HG03565 (cell line): Measurements from ENCODE around the gene KCNH5.
"Not testable (repeated sequence)": the region's sequence is repeated elsewhere in the genome, so short reads cannot be mapped to it uniquely, and the experiment has no call there.

Experiments used
- ATAC-seq: cut with Tn5 transposase; IDR thresholded peaks from one replicate; pipeline ENCODE4 v1.9.1; 2021; ENCODE audit warnings: mild to moderate bottlenecking, moderate library complexity; ENCODE audit not compliant: unreplicated experiment

KCNH5 gene

DNA sequence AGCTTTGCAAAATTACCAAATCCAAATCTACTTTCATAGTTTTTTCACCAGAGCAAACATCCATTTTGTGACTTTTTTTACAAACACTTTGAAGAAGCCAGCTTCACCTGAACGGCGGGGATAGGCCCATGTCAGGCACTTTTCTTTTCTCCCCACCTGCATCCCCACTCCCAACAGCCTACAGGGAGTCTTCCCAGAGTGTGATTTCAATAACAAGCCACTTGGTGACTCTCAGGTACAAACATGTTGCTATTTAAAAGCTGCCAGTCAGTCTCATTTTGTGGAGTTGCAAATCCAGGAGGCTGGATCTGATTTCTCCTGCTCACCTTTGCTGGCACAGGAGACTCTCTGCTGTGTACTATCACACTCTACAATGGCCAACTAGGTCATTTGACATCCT is 285.5 kb downstream of the KCNH5 start:
- ATAC-seq, result no peak

DNA sequence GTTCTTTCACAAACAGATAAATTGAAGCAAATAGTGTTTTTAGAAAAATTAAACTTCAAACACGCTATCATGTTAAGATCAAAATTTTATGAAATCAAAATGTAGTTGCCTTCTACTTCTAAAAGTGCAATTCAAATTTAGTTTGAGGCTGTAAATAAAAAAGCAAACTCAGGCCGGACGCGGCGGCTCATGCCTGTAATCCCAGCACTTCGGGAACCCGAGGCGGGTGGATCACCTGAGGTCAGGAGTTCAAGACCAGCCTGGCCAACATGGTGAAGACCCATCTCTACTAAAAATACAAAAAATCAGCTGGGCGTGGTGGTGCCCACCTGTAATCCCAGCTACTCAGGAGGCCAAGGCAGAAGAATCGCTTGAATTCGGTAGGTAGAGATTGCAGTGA is 298.4 kb downstream of the KCNH5 start:
- ATAC-seq, result not testable (repeated sequence)

DNA sequence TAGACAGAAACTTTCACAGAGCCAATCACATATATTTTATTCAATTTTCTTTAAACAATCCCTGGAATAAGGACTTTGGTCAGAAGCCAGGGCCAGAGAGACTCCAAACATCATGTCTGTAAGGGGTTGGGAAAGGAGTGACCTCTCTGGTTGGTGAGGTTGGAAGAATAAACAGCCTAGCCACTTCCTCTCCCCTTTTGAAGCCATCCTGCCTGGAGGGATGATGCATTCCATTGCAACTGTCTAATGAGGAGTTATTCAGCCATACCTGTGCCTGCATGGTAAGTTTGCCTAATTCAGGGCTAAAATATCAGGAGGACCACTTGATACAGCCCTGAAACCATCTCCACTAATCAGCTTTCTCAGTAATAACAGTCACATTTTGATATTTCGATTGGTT is 299.8 kb downstream of the KCNH5 start:
- ATAC-seq, result no peak

DNA sequence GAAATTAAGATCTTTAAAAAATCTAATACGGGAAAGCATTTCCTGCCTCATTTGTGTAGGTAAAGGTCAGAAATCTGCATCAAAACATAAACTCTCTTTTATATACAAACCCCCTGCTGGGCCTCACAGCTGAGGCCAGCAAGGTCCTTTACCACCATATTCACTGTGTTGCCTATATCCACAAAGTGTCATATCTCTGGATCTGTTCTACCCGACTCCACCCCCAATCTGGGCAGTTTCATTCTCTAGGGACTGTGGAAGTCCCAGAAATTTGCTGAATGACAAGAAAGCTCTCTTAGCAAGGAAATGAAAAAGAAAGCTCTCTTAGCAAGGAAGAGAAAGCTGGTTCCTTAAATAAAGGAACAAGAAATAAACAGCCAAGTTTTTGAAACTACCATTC is 301.7 kb downstream of the KCNH5 start:
- ATAC-seq, result no peak

DNA sequence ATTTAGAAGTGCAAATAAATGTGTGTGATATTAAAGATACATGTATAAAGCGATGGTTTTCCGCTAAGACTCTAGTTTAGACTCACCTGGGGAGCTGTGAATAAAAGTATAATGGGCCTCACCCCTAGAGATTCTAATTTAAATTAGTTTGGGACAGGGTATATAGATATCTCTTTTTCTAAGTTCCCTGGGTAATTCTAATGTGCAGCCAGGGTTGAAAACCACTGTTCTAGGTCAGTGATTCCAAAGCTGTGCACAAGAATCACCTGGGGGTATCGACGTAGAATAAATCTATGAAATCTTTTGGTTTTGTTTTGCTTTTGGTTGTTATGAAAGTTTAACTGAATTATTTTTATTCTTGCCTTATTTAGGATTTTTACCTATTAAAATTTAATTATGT is 302.1 kb downstream of the KCNH5 start:
- no peak for ATAC-seq

DNA sequence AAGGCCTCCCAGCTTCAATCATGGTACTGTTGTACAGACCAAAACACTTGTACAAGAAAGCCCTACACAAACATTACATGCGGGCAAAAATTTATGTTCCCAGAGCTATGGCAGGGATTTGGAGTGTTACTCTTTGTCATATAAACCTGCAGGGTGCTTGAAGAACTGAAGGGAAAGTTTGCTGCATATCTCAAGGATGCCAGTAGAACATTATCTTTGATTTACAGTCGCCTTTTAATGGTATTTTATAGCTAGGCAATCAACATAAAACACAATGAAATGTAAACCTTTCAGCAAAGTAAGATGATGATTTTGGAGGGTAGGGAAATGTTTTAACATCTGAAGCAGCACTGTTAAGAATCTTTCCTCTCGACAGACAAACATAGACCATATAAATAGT is 305.6 kb downstream of the KCNH5 start:
- ATAC-seq, result no peak

DNA sequence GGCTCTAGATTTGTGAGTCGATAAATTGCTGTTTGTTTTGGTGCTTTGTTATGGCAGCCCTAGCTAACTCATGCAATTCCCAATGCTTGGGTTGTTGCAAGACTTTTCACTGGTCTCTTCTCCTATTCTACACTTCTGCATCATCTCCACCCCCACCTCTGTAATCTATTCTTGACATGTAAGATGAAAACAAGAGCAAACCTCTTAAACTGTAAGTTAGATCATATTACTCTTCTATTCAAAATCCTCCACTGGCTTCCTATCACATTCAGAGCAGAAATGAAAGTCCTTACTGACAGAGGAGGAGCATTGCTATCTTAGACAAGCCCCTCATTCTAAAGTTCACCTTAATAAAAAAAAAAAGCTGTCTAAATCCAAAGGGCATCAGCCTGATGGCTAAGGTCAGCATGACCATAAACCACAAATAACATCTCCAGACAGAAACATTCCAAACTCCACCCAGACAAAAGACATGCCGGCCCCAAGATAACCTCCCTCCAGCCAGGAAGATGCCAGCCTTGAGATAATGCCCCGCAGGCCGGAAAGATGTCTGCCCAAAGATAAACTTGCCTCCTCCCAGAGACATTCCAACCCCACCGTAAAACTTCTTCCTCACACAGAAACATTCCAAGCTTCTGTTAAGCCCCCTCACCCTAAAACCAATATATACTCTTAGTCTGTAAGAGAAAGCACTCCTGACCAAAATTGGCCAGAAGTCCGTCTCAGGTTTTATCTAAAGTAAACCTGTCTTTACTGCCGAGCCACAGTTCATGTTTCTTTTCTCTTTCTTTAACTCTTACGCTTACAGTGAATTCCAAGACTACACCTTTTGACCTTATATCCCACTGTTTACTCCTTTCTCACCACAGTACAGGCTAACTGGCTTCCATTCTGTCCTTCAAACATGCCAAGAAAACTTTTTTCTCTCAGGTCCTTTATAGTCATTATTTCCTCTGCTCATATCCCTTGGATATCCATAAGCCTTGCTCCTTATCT is 308.9 kb downstream of the KCNH5 start:
- no peak for ATAC-seq

DNA sequence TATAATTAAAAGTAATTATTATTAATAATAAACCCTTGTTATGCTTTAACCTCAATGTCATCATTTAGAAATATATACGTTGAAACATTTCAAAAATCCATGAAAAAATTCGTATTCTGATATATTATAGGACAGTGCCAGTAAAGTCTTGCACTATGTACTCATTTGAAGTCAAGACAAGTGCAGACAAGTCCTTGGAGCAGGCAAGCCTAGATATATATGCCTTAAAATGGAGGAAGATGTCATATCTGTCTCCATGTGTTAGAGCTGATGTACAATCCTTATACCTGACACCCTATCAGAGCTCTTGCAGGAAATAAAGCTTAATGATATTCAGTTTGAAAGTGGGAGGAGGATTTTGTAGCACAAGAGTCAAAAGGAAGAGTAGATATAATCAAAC is 310.4 kb downstream of the KCNH5 start:
- no peak for ATAC-seq

DNA sequence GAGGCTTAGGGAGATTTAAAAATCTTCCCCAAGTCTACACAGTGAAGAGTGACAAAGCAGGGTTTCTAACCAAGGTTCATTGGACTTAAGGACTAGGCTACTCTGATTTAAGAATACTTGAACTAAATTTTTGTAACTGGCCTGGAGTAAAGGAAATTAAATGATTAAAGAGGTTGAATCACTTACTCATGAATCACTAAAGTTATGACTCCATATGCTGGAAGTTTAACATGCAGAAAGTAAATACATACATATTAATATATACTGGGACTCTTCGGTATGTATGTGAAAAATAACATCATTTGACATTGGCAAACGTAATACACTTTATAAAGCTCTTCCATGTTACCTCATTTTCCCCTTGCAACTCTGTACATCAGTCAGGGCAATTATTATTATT is 322.9 kb downstream of the KCNH5 start:
- ATAC-seq, result no peak

DNA sequence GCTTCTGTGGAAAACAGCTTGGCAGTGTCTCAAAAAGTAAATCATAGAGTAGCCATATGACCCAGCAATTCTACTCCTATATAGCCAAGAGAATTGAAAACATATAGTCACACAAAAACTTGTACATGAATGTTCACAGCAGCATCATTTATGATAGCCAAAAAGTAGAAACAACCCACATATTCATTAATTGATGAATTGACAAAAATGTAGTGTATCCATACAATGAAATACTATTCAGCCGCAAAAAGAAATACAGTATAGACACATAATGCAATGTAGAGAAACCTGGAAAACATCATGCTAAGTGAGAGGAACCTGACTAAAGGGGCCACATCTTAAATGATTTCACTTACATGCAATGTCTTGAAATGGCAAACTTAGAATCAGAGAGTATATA is 326.6 kb downstream of the KCNH5 start:
- ATAC-seq, result no peak

DNA sequence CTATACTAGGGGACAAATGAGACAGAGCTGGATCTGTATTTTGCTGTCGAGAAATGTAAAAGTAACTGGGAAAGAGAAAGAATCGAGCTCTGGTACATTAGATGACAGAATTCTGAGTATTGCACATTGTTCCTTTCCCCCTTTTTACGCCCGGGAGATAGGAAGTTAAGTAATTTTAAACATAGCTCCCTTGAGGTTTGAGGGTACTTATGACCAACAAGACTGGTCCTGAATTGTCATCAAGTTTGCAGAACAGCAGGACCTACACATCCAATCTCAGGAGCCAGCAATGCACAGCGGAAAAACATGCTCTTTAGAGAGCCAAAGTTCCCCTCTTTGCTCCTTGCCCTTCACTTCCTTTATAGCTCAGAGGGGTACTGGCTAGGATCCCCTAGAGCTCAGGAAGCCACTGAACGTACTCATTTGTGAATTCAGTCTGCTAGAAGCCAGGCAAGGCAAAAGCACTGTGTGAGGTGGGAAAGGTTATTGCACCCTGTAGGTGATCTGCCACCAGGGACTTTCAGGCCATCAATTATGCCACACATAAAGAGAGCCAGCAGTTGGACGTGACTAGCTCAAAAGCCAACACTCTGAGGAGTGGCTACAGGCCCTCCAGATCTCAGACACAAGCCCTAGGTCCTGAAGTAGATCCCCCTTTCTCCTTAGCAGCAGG is 333.8 kb downstream of the KCNH5 start:
- ATAC-seq, result no peak

DNA sequence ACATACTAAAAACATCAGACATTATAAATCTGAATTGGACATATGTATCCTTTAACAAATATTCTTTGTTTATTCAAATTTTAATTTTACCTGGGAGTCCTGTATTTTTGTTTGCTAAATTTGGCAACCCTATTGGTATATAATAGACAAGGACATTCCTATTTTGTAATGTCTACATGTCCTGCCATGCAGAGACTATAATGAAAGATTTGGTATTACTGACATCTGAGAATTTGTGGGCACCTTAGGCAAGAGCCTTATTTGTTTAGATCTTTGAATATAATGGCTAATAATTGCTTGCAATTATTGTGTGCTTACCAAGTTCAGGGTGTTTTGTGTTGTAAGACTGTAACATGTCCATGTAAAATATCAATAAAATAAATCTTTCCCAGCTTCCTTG is 334.4 kb downstream of the KCNH5 start:
- no peak for ATAC-seq

DNA sequence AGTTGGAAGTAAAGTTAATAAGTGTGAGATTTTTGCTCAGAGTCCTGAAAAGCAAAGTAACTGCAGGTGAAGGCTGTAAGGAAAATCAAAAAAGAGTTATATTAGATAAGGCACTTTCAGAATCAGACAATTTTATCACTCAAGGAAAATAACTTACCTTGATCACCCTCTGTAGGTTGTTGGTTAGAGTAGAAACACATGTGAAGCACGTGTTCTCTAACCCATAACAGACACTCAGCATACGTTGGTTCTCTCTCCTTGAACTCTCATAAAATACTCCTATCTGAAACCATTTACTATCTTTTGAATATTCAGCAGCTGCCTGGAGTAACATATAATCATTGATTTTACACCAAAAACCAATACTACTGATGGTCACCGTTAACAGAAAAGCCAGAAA is 335.5 kb downstream of the KCNH5 start:
- ATAC-seq, result no peak

DNA sequence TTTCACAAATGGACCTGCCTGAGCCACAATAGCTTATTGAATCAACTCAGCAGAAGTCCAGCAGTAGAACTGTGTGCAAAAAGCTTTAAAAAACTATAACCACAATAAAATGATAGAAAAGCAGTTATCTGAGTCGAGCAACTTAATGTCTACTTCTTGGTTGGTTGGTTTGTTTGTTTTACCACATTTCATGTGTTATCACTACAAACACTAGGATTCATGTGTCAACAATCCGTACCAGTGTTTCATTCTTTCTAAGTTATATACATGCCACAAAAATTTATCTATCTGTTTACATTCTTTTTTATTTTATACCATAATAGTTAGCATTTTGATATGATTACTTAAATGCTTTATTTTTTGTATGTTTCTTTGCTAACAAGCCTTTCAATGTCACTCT is 339.0 kb downstream of the KCNH5 start:
- ATAC-seq, result no peak

DNA sequence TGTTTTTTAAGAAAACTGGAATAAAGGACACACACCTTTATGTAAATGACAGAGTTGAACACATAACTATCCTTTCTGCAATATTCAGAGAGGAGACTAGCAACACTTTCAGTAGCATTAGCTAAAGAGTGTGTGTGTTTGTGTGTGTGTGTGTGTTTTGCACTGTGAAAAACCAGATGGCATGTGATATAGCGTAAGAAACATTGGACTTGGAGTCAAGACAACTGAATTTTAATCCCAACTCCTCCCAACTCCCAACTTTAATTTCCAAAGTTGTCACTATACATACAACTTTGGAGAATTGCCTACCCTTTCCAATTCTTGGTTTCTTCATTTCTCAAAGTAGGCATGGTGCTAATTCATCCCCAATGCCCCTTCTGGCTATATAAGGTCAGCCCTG is 347.8 kb downstream of the KCNH5 start:
- ATAC-seq, result no peak

DNA sequence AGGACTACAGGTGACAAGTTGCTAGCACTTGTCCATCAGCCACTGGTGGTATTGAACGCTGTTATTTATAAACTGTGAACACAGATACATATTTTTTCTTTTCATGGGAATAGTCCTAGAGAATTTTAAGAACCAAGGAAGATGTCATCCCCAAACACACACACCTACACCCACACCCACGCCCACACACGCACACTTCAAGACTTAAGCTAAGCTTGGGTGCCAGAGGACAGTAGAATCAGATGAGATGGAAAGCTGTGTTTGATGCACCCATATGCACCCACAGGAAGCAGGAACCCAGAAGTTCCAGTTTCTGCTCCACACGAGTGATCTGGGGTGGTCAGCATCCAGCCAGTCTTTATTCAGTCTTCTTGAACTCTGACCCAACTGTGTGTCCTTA is 348.3 kb downstream of the KCNH5 start:
- ATAC-seq, result no peak

DNA sequence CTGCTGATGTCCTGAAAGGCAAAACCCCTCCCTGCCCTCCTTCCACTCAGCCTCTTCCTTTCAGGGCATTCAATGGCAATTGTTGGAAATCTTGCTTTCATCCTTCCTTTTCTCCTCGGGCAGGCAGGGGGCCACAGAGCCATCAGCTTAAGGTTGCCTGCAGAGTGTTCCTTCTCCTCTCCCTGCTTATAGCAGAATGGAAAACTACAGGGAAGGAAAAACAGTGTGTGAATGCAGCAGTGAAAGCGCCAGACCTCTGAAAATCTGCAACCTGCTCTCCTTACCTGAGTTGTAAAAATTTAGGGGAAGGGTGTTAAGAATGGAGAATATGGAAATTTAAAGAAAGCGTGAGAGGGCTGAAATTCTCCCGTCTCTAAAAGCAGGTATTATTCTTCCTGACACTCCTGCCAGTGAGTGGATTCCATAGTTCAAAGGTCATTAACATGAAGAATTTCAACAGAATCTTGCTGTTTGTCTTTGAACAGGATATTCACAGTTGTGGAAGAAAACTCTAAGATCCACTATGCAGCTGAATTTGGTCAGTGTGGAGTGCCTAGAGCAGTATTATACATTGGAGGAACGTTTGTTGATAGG is 348.8 kb downstream of the KCNH5 start:
- ATAC-seq, result no peak

DNA sequence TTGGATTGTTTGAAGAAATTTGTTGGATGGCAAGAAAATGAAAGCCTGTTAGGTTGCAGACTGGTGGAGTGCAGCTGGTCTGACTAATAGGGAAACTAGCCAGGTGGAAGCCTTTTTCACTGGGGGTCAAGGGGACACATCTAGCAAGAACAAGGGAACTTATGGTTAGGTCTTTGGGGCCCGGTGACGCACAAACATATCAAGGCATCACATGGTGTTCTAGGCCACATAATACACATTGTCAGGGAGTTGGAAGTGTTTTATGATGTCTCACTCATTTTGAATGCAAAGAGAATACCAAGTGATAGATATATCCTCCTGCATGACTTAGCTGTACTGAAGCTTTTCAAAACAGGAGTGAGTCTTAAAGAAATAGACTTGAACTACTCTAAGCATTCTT is 351.2 kb downstream of the KCNH5 start:
- no peak for ATAC-seq

DNA sequence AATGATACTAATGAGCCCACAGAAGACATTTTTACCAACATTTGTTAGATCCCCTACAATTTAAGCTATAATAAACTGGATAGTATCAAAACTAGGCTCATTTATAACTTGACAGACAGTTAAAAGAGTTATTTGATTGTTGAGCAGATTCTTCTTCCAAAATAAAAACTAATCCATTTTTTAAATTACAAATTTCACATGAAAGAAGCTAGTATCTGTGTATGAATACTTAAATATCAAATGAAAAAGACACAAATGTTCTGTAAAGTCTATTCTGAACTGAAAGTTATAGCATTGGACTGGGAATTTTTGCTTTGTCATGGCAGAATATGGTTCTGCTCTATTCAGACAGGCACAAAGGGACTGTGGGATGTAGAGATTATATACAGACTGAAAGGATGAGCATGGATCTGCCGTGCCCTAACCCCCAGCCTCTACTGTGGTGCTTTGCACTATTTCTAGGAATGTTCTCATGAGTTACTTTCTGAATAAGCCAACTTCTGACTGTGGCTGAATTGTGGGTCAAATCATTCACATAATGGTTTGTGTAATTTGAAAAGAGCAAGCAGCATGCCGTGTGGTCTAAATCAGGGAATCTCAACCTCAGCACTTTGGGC is 352.7 kb downstream of the KCNH5 start:
- no peak for ATAC-seq

DNA sequence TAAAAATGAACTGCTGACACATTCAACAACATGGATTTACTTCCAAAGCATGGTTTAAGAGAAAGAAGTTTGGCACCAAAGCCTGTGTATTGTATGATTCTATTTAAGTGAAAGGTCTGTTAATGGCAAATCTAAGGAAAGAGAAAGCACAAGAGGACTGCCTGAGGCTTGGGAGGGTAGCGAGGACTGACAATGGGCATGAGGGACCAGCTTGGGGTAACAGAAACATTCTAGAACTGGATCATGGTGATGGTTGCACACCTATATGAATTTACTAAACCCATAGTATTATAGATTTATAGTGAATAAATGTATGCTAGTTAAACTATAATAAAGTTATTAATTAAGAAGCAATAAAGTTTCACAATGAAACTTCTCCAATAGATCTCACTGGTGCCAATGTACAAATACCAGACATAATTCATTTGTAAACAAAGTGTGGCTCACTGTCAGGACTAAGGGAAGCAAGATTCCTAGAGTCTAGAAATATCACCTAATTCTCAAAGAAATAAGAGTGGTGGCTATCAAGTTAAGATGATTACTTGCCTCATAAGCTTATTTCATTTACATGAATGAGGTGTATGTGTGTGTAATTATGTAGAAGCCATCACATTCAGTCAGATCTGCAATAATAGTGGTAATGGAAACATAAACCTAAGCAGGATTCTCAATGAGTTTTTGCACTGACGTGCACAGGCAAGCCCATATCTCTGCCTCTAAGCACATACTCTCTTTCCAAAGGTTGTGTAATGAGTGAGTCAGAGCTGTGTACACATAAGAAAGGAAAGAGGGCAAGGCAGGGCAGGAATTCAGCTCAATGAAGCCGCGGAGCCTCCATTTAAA is 353.4 kb downstream of the KCNH5 start:
- ATAC-seq, result no peak

DNA sequence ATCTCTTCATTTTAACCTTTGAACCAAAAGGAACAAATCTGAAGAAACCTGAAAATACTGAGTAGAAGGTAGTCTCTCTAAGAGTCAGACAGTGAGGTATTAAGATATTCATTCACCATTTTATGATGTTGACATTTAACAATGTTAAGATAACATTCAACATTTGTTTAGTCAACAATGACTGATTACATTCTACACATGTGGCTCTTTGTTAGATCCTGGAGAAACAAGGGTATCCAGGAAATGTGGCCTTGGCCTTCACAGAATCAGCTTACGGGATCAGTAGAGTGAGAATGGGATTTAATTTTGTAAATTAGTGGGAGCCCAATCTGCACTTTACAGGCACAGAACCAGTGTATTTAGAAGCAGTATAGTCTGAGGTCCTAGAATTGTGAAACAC is 355.5 kb downstream of the KCNH5 start:
- ATAC-seq, result no peak
